Activated CD4-positive, alpha-beta T cell treated with anti-CD3 and anti-CD28 coated beads, Interleukin-2, amount 50 U/mL, for 48 hours (primary cell): ENCODE data around the gene SMDT1.
"Not testable (repeated sequence)": the region's sequence is repeated elsewhere in the genome, so short reads cannot be mapped to it uniquely, and the experiment has no call there.

ENCODE experiments used
- DNase-seq, 2 experiments: peaks; one replicate each; pipeline ENCODE4 v3.0.0-alpha.2; 2020

SMDT1 gene

GRCh38 chr22:42115420-42115830 lies 35.9 kb downstream of the SMDT1 start:
- not testable (repeated sequence) for DNase-seq

GRCh38 chr22:42116848-42117424 lies 37.4 kb downstream of the SMDT1 start:
- DNase-seq = peak; percentile 19 to 23

- peak; percentile 31 to 45 for DNase-seq
Measured at GRCh38 chr22:42120231-42121021, 40.9 kb downstream of the SMDT1 start.

GRCh38 chr22:42123529-42123928 lies 44.0 kb downstream of the SMDT1 start:
- not testable (repeated sequence) for DNase-seq

- no peak for DNase-seq
Measured at GRCh38 chr22:42127606-42128005, 48.1 kb downstream of the SMDT1 start.

- not testable (repeated sequence) for DNase-seq
Measured at GRCh38 chr22:42128007-42128406, 48.5 kb downstream of the SMDT1 start.

- DNase-seq = peak in 1 of 2 experiments; percentile 32
Measured at GRCh38 chr22:42128776-42129694, 49.5 kb downstream of the SMDT1 start.

GRCh38 chr22:42130182-42130581 lies 50.7 kb downstream of the SMDT1 start:
- not testable (repeated sequence) for DNase-seq

- not testable (repeated sequence) for DNase-seq
Measured at GRCh38 chr22:42130639-42131431, 51.3 kb downstream of the SMDT1 start, which contains the start of gene CYP2D6. TSS of gene CYP2D6 (minus strand) at chr22:42130810. CDS start at chr22:42130791, 19 bp downstream.

GRCh38 chr22:42131562-42131961 lies 52.1 kb downstream of the SMDT1 start:
- DNase-seq = no peak

- no peak for DNase-seq
Measured at GRCh38 chr22:42132457-42132856, 53.0 kb downstream of the SMDT1 start.
